Esophagus squamous epithelium (tissue), 5 donors: ENCODE data around the gene RHO. TPM values are rescaled to one million over a fixed set of nuclear protein-coding genes. Genes with fewer than 3 reads are reported as not detected.

ENCODE experiments used
- DNase-seq: peaks from one replicate; lab custom pipeline; 2025; lab: John Stamatoyannopoulos, UW
- H3K27ac ChIP-seq, 4 donors: fragments of 200-600 bp; sonication (generic); one replicate each; pipeline ENCODE4 v1.5.1; 2016 to 2019; ENCODE audit warnings: mild to moderate bottlenecking in 1 of 4
- H3K27me3 ChIP-seq, 4 donors: fragments of 200-600 bp; sonication (generic); 1 replicate in 3 of 4; 2 replicates in 1 of 4; pipeline versions ENCODE4 v1.5.1 to v1.6.0; 2017 to 2021; ENCODE audit warnings: antibody characterized with exemption in 1 of 4
- H3K36me3 ChIP-seq, 3 donors: fragments of 200-600 bp; sonication (generic); one replicate each; pipeline ENCODE4 v1.5.1; 2016 to 2019
- H3K4me1 ChIP-seq, 3 donors: fragments of 200-600 bp; sonication (generic); one replicate each; pipeline ENCODE4 v1.5.1; 2017 to 2019
- H3K4me3 ChIP-seq, 4 donors: fragments of 200-600 bp; sonication (generic); 1 replicate in 3 of 4; 2 replicates in 1 of 4; pipeline ENCODE4 v1.5.1; 2016 to 2019; ENCODE audit warnings: mild to moderate bottlenecking in 2 of 4, moderate library complexity in 1 of 4
- H3K9me3 ChIP-seq, 3 donors: fragments of 200-600 bp; sonication (generic); one replicate each; pipeline ENCODE4 v1.5.1; 2016 to 2019
- POLR2A ChIP-seq, 4 donors: fragments of 450-650 bp; IDR thresholded peaks; one replicate each; pipeline ENCODE4 v1.6.1; 2017; ENCODE audit warnings: antibody characterized with exemption in 4 of 4, mild to moderate bottlenecking in 4 of 4, moderate library complexity in 3 of 4
- WGBS, 2 donors: methylation state at CpG; one replicate each; pipeline ENCODE4 v1.1.5; 2018; 5-methylcytosine and 5-hydroxymethylcytosine counted together
- intact Hi-C: fragments of 100-400 bp; cut with DNase I; formaldehyde crosslinking; loops from one replicate; pipeline ENCODE4 v1.15.0; 2022
- total RNA-seq, 4 donors: library from RNA; depleted of rRNA; stranded (reverse); fragments of >200 nt; gene quantifications; one replicate each; pipeline ENCODE4 v1.1.0, GENCODE V29; 2016
- TF ChIP-seq, protein P1 (sequence below), 6 experiments: fragments of 450-650 bp in 4 of 6; fragments of 200-600 bp in 2 of 6; sonication (generic) in 2 of 6; IDR thresholded peaks; one replicate each; pipeline ENCODE4 v1.5.1; 2016 to 2019; ENCODE audit warnings: antibody characterized with exemption in 6 of 6, mild to moderate bottlenecking in 4 of 6, moderate library complexity in 4 of 6
- donor health status: DM: yes; HTN: yes; CAD: no.

Gene RHO
- total RNA-seq, 4 donors from 2014 or later: not detected

DNA sequence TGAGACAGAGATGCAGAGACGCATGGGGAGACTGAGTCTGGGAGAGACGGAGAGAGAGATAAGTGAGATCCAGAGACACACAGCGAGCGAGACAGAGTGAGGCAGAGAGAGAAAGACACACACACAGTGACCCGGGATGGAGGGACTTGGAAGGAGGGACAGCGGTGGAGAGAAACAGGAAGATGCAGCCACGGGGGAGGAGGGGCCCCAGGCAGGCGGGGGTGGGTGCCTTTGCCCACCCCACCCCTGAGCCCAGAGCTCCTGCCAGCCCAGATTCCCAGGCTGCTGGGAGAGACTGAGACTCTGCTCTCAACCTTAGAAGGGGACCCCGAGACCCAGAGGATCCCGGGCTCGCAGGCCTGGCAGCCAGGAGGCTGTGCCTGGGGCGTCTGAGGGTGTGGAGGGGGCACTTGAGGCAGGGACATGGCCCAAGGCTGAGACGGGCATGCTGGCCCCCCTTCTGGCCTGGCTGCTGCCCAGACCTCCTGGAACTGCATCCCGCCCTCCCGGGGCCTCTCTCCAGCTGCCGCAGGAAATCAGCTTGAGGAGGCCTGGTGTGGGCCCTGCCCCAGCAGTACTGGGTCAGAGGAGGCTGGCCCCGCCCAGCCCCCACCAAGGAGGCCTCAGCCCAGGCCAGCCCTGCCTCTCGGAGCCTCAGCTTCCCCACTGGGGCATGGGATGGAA, 32.6 kb downstream of the RHO start:
- Histone ChIP-seq H3K27me3 (no peaks in the 10 kb centered on the region), H3K27ac (peak overlapping the region; percentile 61 to 86 (median 84)), H3K4me3 (peak overlapping the region in 1 of 4 donors; percentile 28), H3K4me1 (peaks cover 19 to 86% (median 38%) of the 10 kb centered on the region in 3 donors), H3K36me3 (peaks cover 0 to 77% (median 0%) of the 10 kb centered on the region in 3 donors), H3K9me3 (no peaks in the 10 kb centered on the region)
- intact Hi-C loops: no loop called here
- TF ChIP-seq, protein P1, sequence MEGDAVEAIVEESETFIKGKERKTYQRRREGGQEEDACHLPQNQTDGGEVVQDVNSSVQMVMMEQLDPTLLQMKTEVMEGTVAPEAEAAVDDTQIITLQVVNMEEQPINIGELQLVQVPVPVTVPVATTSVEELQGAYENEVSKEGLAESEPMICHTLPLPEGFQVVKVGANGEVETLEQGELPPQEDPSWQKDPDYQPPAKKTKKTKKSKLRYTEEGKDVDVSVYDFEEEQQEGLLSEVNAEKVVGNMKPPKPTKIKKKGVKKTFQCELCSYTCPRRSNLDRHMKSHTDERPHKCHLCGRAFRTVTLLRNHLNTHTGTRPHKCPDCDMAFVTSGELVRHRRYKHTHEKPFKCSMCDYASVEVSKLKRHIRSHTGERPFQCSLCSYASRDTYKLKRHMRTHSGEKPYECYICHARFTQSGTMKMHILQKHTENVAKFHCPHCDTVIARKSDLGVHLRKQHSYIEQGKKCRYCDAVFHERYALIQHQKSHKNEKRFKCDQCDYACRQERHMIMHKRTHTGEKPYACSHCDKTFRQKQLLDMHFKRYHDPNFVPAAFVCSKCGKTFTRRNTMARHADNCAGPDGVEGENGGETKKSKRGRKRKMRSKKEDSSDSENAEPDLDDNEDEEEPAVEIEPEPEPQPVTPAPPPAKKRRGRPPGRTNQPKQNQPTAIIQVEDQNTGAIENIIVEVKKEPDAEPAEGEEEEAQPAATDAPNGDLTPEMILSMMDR (IDR thresholded peaks at IDR 0.05): no peak
- no peak for TF ChIP-seq POLR2A (IDR thresholded peaks at IDR 0.05)
- 40 to 44% methylated on average over 8 to 11 of the region's 18 CpGs for WGBS, 2 donors
- peak; percentile 2 for DNase-seq

- intact Hi-C loops: no loop called here
- TF ChIP-seq, protein P1 (IDR thresholded peaks at IDR 0.05): no peak
- no peak for TF ChIP-seq POLR2A (IDR thresholded peaks at IDR 0.05)
- Histone ChIP-seq H3K27ac (peak overlapping the region in 3 of 4 donors; percentile 82 to 86 (median 85)), H3K4me3 (no peak overlapping the region), H3K4me1 (peaks cover 19 to 84% (median 38%) of the 10 kb centered on the region in 3 donors), H3K36me3 (peaks cover 0 to 77% (median 0%) of the 10 kb centered on the region in 3 donors), H3K27me3 (no peaks in the 10 kb centered on the region), H3K9me3 (no peaks in the 10 kb centered on the region)
- DNase-seq: no peak
- WGBS, 2 donors: 84 to 94% methylated on average over 3 to 6 of the region's 18 CpGs
Measured at GRCh38 chr3:129561619-129562248, 33.3 kb downstream of the RHO start.

DNA sequence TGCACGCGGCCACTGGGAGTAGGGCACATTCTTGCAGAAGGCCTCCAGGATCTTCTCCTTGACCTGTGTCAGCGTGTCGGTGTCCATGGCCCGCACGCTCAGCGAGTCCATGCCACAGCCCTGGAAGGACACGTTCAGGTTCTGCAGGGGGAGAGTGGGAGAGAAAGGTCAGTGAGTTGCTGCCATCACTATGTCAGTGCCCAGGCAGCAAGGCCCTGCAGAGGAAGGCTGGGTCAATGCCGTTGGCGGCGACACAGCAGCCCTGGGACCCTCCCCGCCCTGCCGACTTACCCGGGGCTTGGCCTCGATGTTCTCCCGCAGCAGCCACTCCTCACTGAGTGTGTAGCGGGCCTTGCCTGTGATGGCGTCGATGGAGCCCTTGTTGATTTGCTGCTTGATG, 34.4 kb downstream of the RHO start:
- H3K27me3 ChIP-seq: no peaks in the 10 kb centered on the region
- intact Hi-C loops: no loop called here
- H3K36me3 ChIP-seq: peaks cover 0 to 85% (median 0%) of the 10 kb centered on the region in 3 donors
- no peak overlapping the region for H3K4me3 ChIP-seq
- H3K4me1 ChIP-seq: peaks cover 14 to 84% (median 40%) of the 10 kb centered on the region in 3 donors
- no peak for DNase-seq
- no peak overlapping the region for H3K27ac ChIP-seq
- no peaks in the 10 kb centered on the region for H3K9me3 ChIP-seq
- WGBS, 2 donors: 90 to 93% methylated on average over 8 of the region's 19 CpGs
- no peak for TF ChIP-seq POLR2A (IDR thresholded peaks at IDR 0.05)
- TF ChIP-seq, protein P1 (IDR thresholded peaks at IDR 0.05): no peak

DNA sequence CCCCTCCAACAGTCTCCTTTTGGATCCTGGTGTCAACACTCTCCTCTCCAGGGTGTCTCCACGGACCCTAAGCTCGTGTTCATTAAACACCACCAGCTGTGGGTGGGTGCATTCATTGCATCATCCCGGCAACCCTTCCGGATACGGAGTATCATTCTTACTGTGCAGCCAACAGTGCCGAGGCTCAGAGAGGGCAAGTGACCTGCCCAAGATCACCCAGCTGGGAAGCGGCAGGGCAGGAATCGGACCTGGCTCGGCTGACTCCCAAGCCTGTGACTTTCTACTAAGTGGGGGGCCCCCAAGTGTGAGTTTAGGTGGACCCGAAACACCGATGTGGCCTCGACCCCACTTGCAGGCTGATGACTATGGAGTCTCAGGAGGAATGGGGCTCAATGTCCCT, 34.9 kb downstream of the RHO start:
- no peak for DNase-seq
- Histone ChIP-seq H3K27ac (peak overlapping the region in 3 of 4 donors; percentile 11 to 54 (median 29)), H3K9me3 (no peaks in the 10 kb centered on the region), H3K4me1 (peaks cover 13 to 80% (median 36%) of the 10 kb centered on the region in 3 donors), H3K4me3 (no peak overlapping the region), H3K27me3 (no peaks in the 10 kb centered on the region), H3K36me3 (peaks cover 0 to 82% (median 0%) of the 10 kb centered on the region in 3 donors)
- intact Hi-C loops: no loop called here
- TF ChIP-seq, protein P1 (IDR thresholded peaks at IDR 0.05): no peak
- no peak for TF ChIP-seq POLR2A (IDR thresholded peaks at IDR 0.05)
- WGBS, 2 donors: 80 to 90% methylated on average over 1 to 2 of the region's 12 CpGs
